ENCODE results near the gene ZNF674.

ZNF674 gene

DNA sequence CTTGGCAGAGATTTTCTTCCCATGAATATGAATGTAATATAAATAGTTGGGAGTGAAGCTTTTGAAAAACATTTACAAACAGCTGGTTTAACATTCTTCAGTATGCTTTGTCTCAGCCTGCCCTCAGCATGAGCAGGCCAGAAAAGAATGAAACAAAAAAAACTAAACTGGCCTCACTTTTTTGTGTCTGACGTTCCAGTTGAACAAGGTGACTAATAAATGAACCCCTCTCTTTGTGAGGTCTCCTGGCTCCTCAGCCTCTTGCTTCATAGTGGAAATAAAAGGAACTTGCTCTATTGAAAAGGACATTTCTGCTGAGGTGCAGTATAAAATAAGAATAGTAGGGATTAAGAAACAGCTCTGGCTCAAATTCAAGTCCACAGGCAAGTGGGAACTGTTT lies 37.7 kb upstream of the ZNF674 start:
- H3K4me3 ChIP-seq (ENCODE audit: low read depth, low read length), result no peak overlapping the region
- in situ Hi-C loops (cut with HindIII; ENCODE audit: low sequenced_read_pairs), result no loop called here
- peak; percentile 82 for DNase-seq (ENCODE audit: low read depth)
- no peak for TF ChIP-seq CTCF (IDR thresholded peaks at IDR 0.05; ENCODE audit: low read depth, low read length, missing control alignments)

GRCh38 chrX:46582325-46582724 lies 37.1 kb upstream of the ZNF674 start:
- in situ Hi-C loops (cut with HindIII; ENCODE audit: low sequenced_read_pairs), result no loop called here
- H3K4me3 ChIP-seq (ENCODE audit: low read depth, low read length), result no peak overlapping the region
- no peak for TF ChIP-seq CTCF (IDR thresholded peaks at IDR 0.05; ENCODE audit: low read depth, low read length, missing control alignments)
- no peak for DNase-seq (ENCODE audit: low read depth)

GRCh38 chrX:46580613-46581012 lies 35.4 kb upstream of the ZNF674 start:
- no peak for DNase-seq (ENCODE audit: low read depth)
- no peak for TF ChIP-seq CTCF (IDR thresholded peaks at IDR 0.05; ENCODE audit: low read depth, low read length, missing control alignments)
- no peak overlapping the region for H3K4me3 ChIP-seq (ENCODE audit: low read depth, low read length)
- in situ Hi-C loops (cut with HindIII; ENCODE audit: low sequenced_read_pairs), result no loop called here

GRCh38 chrX:46579250-46579649 lies 34.0 kb upstream of the ZNF674 start:
- in situ Hi-C loops (cut with HindIII; ENCODE audit: low sequenced_read_pairs), result no loop called here
- TF ChIP-seq CTCF (IDR thresholded peaks at IDR 0.05; ENCODE audit: low read depth, low read length, missing control alignments), result no peak
- no peak for DNase-seq (ENCODE audit: low read depth)
- H3K4me3 ChIP-seq (ENCODE audit: low read depth, low read length), result no peak overlapping the region

DNA sequence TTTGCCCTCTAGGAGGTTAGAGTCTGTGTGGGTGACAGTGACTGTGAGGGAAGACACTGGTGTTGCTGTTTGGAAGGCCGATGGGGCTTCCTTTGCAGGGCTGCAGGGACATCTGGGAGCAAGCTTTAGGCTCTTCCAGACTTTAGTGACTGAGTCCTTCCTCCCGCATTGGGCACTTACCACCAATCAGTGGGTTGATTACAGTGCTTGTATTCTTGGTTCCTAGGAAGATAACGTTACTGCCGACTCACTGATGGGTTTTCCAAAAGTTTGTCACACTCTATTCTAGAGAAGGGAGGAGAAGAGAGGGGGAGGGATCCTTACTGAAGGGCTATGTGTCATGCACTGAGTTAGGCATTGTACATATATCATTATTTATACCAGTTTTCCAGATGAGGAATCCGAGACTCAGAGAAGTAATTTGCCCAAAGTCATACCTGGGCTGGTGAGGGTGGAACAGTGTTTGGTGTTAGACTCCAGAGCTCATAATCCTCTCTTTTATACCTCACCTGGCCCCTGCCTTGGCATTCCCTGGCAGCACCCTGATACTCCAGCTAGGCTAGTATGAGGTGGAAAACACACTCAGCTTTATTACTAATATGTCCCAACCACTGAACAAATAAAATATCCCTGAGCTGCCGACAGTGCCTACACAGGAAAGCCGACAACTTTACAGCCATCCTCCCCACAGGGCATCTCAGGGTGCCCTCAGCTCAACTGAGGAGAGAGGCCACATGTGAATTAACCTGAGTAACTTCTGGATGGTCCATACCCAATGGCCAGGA lies 32.2 kb upstream of the ZNF674 start:
- TF ChIP-seq CTCF (IDR thresholded peaks at IDR 0.05; ENCODE audit: low read depth, low read length, missing control alignments), result no peak
- no peak for DNase-seq (ENCODE audit: low read depth)
- in situ Hi-C loops (cut with HindIII; ENCODE audit: low sequenced_read_pairs), result no loop called here
- H3K4me3 ChIP-seq (ENCODE audit: low read depth, low read length), result no peak overlapping the region

GRCh38 chrX:46576458-46576857 lies 31.2 kb upstream of the ZNF674 start:
- in situ Hi-C loops (cut with HindIII; ENCODE audit: low sequenced_read_pairs), result no loop called here
- H3K4me3 ChIP-seq (ENCODE audit: low read depth, low read length), result no peak overlapping the region
- DNase-seq (ENCODE audit: low read depth), result no peak
- no peak for TF ChIP-seq CTCF (IDR thresholded peaks at IDR 0.05; ENCODE audit: low read depth, low read length, missing control alignments)
